ENCODE measurements around the gene GPR35. TPM values are rescaled to one million over a fixed set of nuclear protein-coding genes. Genes with fewer than 3 reads are reported as not detected.
A peak's percentile ranks its signal among the peaks of the same experiment; 100 is the strongest.

Gene GPR35
- total RNA-seq, 4 donors from 2014 or later, result 61.1 to 341 (median 261) TPM

GRCh38 chr2:240586198-240586918, 38.9 kb upstream of the GPR35 start, which contains the start of gene CAPN10:
CAPN10 (plus strand) TSS chr2:240586734; CDS start chr2:240586912, 178 bp downstream.
- peak; percentile 97 to 99 (median 99) for DNase-seq
- peaks cover 0 to 21% (median 0%) of the 10 kb centered on the region in 3 donors for H3K36me3 ChIP-seq
- H3K27me3 ChIP-seq, result no peaks in the 10 kb centered on the region
- TF ChIP-seq POLR2A (IDR thresholded peaks at IDR 0.05) (peak; percentile 49), CTCF (IDR thresholded peaks at IDR 0.05) (no peak)
- no peaks in the 10 kb centered on the region for H3K9me3 ChIP-seq
- H3K27ac ChIP-seq, result peak within 1 kb of the TSS; percentile 82 to 99 (median 90)
- peak within 1 kb of the TSS; percentile 66 to 98 (median 79) for H3K4me3 ChIP-seq
- peaks cover 15 to 31% (median 17%) of the 10 kb centered on the region in 4 donors for H3K4me1 ChIP-seq

GRCh38 chr2:240586919-240587800, 38.1 kb upstream of the GPR35 start:
- peak; percentile 39 to 69 (median 60) for DNase-seq
- TF ChIP-seq POLR2A (IDR thresholded peaks at IDR 0.05) (no peak), CTCF (IDR thresholded peaks at IDR 0.05) (no peak)
- peaks cover 15 to 31% (median 17%) of the 10 kb centered on the region in 4 donors for H3K4me1 ChIP-seq
- H3K27ac ChIP-seq, result peak overlapping the region; percentile 82 to 99 (median 90)
- H3K36me3 ChIP-seq, result peaks cover 0 to 29% (median 0%) of the 10 kb centered on the region in 3 donors
- no peaks in the 10 kb centered on the region for H3K9me3 ChIP-seq
- no peaks in the 10 kb centered on the region for H3K27me3 ChIP-seq
- H3K4me3 ChIP-seq, result peak overlapping the region; percentile 66 to 98 (median 79)

GRCh38 chr2:240588006-240588655, 37.1 kb upstream of the GPR35 start:
- TF ChIP-seq POLR2A (IDR thresholded peaks at IDR 0.05) (no peak), CTCF (IDR thresholded peaks at IDR 0.05) (no peak)
- H3K9me3 ChIP-seq, result no peaks in the 10 kb centered on the region
- no peaks in the 10 kb centered on the region for H3K27me3 ChIP-seq
- H3K27ac ChIP-seq, result no peak overlapping the region
- peaks cover 15 to 31% (median 17%) of the 10 kb centered on the region in 4 donors for H3K4me1 ChIP-seq
- H3K36me3 ChIP-seq, result peaks cover 0 to 38% (median 0%) of the 10 kb centered on the region in 3 donors
- DNase-seq, result peak in 1 of 3 donors; percentile 39
- peak overlapping the region in 2 of 4 donors; percentile 66 to 98 for H3K4me3 ChIP-seq

- H3K4me1 ChIP-seq, result peaks cover 15 to 31% (median 17%) of the 10 kb centered on the region in 4 donors
These were observed 36.6 kb upstream of the GPR35 start for GRCh38 chr2:240588669-240589068.

More at GRCh38 chr2:240588669-240589068, 36.6 kb upstream of the GPR35 start:
- DNase-seq, result peak in 1 of 3 donors; percentile 19
- Histone ChIP-seq H3K9me3 (no peaks in the 10 kb centered on the region), H3K36me3 (peaks cover 0 to 38% (median 0%) of the 10 kb centered on the region in 3 donors), H3K27me3 (no peaks in the 10 kb centered on the region), H3K4me3 (no peak overlapping the region), H3K27ac (no peak overlapping the region)
- TF ChIP-seq CTCF (IDR thresholded peaks at IDR 0.05) (no peak), POLR2A (IDR thresholded peaks at IDR 0.05) (no peak)

All from Peyer's patch (tissue), 4 donors.